Osteoblast (primary cell): ENCODE measurements around the gene WWP2. TPM values are rescaled to one million over a fixed set of nuclear protein-coding genes. Genes with fewer than 3 reads are reported as not detected.

Experiments
- DNase-seq: peaks from one replicate; pipeline ENCODE4 v3.0.0; 2011; ENCODE audit warnings: low spot score, mixed read lengths; ENCODE audit not compliant: insufficient read length; ENCODE audit errors: missing footprints
- H2AFZ ChIP-seq: 2 replicates; pipeline ENCODE4 v1.6.0; 2011; ENCODE audit warnings: mild to moderate bottlenecking, low read length
- H3K27ac ChIP-seq: 2 replicates; pipeline ENCODE4 v1.5.1; 2011; ENCODE audit warnings: mild to moderate bottlenecking, low read depth, low read length, moderate library complexity
- H3K27me3 ChIP-seq: 2 replicates; pipeline ENCODE4 v1.6.0; 2012; ENCODE audit warnings: mild to moderate bottlenecking, control low read depth, inconsistent platforms, low read length, moderate library complexity; ENCODE audit not compliant: insufficient read depth
- H3K36me3 ChIP-seq: 2 replicates; pipeline ENCODE4 v1.5.1; 2011; ENCODE audit warnings: mild to moderate bottlenecking, low read length, control low read depth, moderate library complexity; ENCODE audit not compliant: insufficient read depth
- H3K4me1 ChIP-seq: 2 replicates; pipeline ENCODE4 v1.5.1; 2011; ENCODE audit warnings: mild to moderate bottlenecking, low read length, control low read depth, moderate library complexity; ENCODE audit not compliant: insufficient read depth
- H3K4me2 ChIP-seq: 2 replicates; pipeline ENCODE4 v1.6.0; 2011; ENCODE audit warnings: mild to moderate bottlenecking, low read length; ENCODE audit not compliant: insufficient read depth
- H3K4me3 ChIP-seq: fragments of 200-600 bp; sonication (generic); 3 replicates; pipeline ENCODE4 v1.5.1; 2012; ENCODE audit warnings: mild to moderate bottlenecking, low read length, inconsistent platforms; ENCODE audit not compliant: insufficient read depth
- H3K79me2 ChIP-seq: 2 replicates; pipeline ENCODE4 v1.6.0; 2012; ENCODE audit warnings: mild to moderate bottlenecking, low read length, control low read depth, inconsistent platforms; ENCODE audit not compliant: insufficient read depth
- H3K9me3 ChIP-seq: 2 replicates; pipeline ENCODE4 v1.5.1; 2011; ENCODE audit warnings: low read depth, low read length, control low read depth
- H4K20me1 ChIP-seq: 2 replicates; pipeline ENCODE4 v1.6.0; 2012; ENCODE audit warnings: mild to moderate bottlenecking, low read length, control low read depth; ENCODE audit not compliant: insufficient read depth
- total RNA-seq: library from RNA; depleted of rRNA; stranded (reverse); fragments of >200 nt; gene quantifications from 2 replicates; pipeline ENCODE4 v1.2.3, GENCODE V29; 2012
- TF ChIP-seq, protein P1 (sequence below): IDR thresholded peaks from 2 replicates; pipeline ENCODE4 v1.5.1; 2011; ENCODE audit warnings: mild to moderate bottlenecking, low read depth, low read length, moderate library complexity; ENCODE audit errors: extremely low read depth

WWP2 gene
- total RNA-seq, 1 donor: 46.7 TPM

DNA sequence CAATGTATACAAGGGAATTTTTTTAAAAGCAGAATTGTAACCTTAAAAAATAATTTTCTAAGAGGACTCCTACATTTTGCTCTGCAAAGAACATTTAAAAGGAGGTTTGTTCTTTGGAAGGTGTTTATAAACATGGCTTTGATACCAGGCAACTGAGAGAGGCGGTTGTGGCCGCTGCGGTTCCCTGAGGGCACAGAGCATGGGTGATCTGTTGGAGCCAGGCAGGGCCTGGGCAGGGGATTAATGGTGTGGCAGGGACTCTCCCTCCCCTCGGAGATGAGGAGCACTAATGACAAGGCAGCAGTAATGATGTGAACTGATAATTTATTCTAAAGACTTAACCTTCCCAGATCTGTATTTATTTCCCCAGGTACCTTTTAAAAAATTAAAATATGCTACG is 65.4 kb downstream of the WWP2 start:
- Histone ChIP-seq H3K27ac (no peak overlapping the region), H3K27me3 (no peaks in the 10 kb centered on the region), H3K36me3 (no peaks in the 10 kb centered on the region), H4K20me1 (no peaks in the 10 kb centered on the region), H3K4me1 (no peaks in the 10 kb centered on the region), H3K79me2 (no peaks in the 10 kb centered on the region), H3K4me2 (no peak overlapping the region), H2AFZ (no peak overlapping the region), H3K4me3 (no peak overlapping the region), H3K9me3 (no peaks in the 10 kb centered on the region)
- TF ChIP-seq, protein P1, sequence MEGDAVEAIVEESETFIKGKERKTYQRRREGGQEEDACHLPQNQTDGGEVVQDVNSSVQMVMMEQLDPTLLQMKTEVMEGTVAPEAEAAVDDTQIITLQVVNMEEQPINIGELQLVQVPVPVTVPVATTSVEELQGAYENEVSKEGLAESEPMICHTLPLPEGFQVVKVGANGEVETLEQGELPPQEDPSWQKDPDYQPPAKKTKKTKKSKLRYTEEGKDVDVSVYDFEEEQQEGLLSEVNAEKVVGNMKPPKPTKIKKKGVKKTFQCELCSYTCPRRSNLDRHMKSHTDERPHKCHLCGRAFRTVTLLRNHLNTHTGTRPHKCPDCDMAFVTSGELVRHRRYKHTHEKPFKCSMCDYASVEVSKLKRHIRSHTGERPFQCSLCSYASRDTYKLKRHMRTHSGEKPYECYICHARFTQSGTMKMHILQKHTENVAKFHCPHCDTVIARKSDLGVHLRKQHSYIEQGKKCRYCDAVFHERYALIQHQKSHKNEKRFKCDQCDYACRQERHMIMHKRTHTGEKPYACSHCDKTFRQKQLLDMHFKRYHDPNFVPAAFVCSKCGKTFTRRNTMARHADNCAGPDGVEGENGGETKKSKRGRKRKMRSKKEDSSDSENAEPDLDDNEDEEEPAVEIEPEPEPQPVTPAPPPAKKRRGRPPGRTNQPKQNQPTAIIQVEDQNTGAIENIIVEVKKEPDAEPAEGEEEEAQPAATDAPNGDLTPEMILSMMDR: no peak
- no peak for DNase-seq

GRCh38 chr16:69829338-69829737 is 67.2 kb downstream of the WWP2 start:
- DNase-seq: no peak

DNA sequence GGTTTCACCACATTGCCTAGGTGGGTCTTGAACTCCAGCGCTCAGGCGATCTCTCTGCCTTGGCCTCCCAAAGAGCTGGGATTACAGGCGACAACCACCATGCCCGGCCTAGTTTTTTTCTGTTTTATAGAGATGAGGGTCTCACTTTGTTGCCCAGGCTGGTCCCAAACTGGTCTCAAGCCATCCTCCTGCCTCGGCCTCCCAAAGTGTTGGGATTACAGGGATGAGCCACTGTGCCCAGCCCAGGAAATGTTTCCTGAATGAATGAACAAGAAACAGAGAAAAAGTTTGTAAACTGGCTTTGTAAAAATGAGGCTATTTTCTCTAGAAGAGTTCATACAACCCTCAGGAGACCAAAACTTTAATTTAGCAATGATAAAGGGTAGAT is 68.0 kb downstream of the WWP2 start:
- no peak overlapping the region for H2AFZ ChIP-seq
- no peaks in the 10 kb centered on the region for H4K20me1 ChIP-seq
- no peaks in the 10 kb centered on the region for H3K36me3 ChIP-seq
- H3K4me3 ChIP-seq: no peak overlapping the region
- H3K79me2 ChIP-seq: no peaks in the 10 kb centered on the region
- no peak for DNase-seq
- no peaks in the 10 kb centered on the region for H3K27me3 ChIP-seq
- no peak overlapping the region for H3K27ac ChIP-seq
- H3K4me2 ChIP-seq: no peak overlapping the region
- peaks cover 6% of the 10 kb centered on the region for H3K4me1 ChIP-seq
- TF ChIP-seq, protein P1: no peak
- no peaks in the 10 kb centered on the region for H3K9me3 ChIP-seq

More at GRCh38 chr16:69829338-69829737, 67.2 kb downstream of the WWP2 start:
- TF ChIP-seq, protein P1: no peak
- Histone ChIP-seq H3K4me2 (no peak overlapping the region), H4K20me1 (no peaks in the 10 kb centered on the region), H3K4me1 (peaks cover 6% of the 10 kb centered on the region), H3K79me2 (no peaks in the 10 kb centered on the region), H3K27ac (no peak overlapping the region), H3K36me3 (no peaks in the 10 kb centered on the region), H2AFZ (no peak overlapping the region), H3K27me3 (no peaks in the 10 kb centered on the region), H3K4me3 (no peak overlapping the region), H3K9me3 (no peaks in the 10 kb centered on the region)

DNA sequence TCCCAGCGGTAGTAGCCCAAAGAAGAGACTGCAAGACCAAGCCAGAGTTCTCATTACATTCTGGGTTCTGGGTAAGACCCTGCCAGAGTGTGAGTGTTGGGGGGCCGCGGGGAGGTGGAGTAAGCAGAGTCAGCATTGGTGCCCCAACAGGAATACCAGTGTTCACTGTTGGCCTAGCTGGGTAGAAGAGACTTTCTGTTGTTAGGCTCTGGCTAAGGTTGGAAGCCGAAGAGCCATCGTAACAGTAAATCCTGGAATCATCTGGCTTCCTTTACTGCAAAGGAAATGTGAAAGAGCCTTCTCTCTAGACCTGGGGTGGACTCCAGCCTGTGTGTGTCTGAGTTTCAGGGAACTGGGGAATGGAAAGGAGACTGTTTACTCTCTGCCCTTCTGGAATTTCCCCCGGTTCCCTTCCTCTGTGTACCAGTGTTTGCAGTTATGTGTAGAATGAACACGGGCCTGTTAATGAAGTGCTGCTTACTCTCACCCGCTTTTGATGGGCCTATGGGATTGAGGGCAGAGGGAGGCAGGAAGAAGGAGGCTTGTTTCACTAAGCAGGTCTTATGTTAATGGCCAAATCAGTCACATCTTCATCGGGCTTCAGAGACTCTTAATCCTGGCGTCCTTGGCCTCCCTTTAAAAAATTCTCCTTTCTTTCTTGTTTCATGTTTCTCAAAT is 68.5 kb downstream of the WWP2 start:
- TF ChIP-seq, protein P1: no peak
- Histone ChIP-seq H3K9me3 (no peaks in the 10 kb centered on the region), H3K27ac (no peak overlapping the region), H3K4me1 (peaks cover 6% of the 10 kb centered on the region), H2AFZ (no peak overlapping the region), H3K4me2 (no peak overlapping the region), H4K20me1 (no peaks in the 10 kb centered on the region), H3K36me3 (no peaks in the 10 kb centered on the region), H3K79me2 (no peaks in the 10 kb centered on the region), H3K4me3 (no peak overlapping the region), H3K27me3 (no peaks in the 10 kb centered on the region)
- no peak for DNase-seq
